ENCODE measurements around the gene PDPN.
"Not testable (repeated sequence)": the region's sequence is repeated elsewhere in the genome, so short reads cannot be mapped to it uniquely, and the experiment has no call there.

PDPN gene, protein sequence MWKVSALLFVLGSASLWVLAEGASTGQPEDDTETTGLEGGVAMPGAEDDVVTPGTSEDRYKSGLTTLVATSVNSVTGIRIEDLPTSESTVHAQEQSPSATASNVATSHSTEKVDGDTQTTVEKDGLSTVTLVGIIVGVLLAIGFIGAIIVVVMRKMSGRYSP

DNA sequence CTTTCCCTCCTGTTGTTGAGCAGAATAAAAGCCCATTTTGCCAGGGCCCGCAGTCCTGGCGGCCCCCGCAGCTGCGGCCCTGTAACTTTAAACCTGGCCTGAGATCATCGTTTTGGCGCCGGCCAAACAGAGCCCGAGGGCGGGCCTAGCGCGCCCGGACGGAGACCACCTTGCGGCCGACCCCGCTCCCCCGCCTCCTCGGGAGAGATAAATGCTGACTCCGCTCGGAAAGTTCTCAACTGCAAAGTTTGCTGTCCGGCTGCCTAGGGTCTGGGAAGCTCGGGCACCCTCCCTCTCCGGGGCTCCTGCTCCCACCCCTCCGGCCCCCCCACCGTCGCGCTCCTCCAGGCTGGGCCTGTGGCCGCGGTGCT, at the start of gene PDPN:
Gene PDPN (plus strand): TSS at position 238 of the 371 bp plus-strand sequence. CDS start 202 bp downstream, outside the sequence.
- no peak for DNase-seq

DNA sequence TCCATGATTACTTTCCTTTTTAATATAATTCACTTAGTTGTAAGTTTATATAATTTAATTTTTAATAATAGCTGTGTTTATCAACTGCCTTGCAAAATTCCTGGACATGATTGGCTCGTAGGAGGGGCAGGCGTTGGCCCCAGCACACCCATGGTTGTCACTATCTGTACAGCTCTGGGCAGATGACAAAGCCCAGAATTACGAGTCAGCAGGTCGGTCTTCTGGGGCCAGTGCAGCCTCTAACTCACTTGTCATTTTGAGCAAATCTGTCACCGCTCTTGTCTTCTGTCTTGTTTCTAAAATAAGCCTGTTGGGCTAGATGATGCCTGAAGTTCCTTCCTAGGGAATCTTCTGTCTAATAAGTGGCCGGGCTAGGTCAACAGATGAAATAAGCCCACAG, 48.4 kb upstream of the PDPN start:
- no peak for DNase-seq

DNA sequence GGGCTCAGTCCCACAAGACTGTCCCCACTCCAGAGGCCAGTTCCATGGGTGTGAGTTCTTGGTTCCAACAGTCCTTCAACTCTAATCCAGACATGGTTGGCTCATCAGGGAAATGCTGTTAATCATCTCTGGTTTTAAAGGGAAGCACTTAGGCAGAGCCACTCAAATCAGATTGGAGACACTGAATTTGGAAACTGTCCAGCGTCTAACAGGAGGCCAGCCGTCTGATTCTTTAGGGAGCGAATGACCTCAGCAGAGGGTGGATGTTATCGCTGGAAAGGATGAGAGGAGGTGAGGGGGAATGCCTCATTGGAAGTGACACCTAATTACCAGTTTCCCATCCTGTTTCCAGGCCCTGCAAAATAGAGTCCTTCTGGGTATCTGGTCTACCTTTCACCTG, 47.1 kb upstream of the PDPN start:
- no peak for DNase-seq

DNA sequence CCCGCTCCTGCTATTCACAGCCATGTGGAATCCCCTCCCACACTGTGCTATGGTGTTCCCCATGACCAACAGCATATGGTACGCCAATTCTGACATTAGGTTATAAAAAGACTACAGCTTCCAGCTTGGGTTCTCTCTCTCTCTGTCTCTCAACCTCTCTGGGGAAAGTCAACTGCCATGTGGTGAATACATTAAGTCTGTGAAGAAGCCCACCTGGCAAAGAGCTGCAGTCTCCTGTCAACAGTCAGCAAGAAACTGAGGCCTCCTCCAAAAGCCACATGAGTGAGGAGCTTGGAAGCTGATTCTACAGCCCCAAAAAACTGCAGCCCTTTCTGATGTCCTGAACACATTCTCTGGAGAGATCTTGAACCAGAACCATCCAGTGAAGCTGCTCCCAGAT, 44.8 kb upstream of the PDPN start:
- DNase-seq = no peak

DNA sequence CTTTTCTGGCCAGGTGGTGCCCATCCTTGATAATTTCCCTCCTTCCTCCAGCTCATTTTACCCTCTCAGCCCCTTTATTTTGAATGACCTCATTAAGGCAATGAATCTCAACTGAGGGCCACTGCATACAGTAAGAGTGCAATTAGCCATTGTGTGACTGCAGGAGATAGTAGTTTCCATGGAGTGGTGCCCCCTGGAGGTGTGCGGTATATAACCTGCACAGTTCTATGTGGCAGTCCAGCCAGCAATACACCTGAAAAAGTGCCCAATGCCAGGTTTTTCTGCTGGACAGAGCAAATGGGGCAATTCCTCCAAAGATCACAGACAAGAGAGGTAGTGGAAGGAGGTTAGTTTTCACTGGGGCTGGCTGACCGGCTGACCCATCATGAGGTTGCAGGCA, 43.9 kb upstream of the PDPN start:
- no peak for DNase-seq

DNA sequence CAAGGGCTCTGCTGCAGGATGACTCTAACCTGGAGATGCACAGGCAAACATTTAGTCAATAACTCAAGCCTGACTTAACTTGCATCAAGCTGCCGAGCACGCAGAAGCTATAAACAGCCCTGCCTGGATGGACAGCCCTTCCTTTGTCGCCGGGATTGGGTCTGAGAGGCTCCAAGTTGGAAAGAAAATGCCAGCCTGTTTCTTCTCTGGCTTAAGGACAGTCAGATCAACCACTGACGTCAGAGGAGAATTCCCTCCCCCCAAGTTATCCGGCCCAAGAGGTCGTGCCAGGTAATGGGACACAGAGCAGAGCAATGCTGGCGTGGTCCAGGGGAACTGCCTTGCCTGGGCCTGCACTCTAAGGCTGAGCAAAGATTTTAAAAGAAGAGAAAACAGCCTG, 42.8 kb upstream of the PDPN start:
- no peak for DNase-seq

DNA sequence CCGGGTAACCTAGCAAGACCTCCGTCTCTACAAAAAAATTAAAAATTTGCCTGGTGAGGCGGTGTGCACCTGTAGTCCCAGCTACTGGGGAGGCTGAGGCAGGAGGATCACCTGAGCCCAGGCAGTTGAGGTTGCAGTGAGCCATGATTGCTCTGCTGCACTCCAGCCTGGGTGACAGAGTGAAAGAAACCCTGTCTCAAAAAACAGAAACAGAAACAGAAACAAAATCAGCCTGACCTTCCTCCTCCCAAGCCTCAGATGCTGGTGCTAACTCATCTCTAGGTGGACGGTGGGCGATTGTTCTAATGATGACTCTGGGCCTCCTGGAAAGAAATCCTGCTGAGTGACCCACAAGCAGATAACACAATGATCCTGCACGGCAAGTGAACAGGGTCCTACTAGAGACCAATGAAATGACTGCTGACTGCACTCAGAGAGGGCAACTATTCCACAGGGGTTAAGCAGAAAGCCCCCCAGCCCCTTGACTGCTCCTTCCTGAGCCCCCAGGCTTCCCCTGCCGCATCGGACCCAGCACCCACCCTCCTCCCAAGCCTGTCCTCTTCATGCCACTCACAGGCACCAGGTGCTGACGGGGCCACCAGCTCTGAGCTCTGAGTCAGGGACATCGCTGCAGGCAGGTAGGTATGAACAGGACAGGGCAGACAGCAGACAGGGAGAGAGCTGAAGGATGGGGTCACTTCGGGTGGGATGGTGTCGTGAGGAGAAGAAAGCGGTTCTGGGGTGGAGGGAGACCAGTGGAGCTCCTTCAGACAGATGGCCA, 42.0 kb upstream of the PDPN start:
- DNase-seq = no peak

DNA sequence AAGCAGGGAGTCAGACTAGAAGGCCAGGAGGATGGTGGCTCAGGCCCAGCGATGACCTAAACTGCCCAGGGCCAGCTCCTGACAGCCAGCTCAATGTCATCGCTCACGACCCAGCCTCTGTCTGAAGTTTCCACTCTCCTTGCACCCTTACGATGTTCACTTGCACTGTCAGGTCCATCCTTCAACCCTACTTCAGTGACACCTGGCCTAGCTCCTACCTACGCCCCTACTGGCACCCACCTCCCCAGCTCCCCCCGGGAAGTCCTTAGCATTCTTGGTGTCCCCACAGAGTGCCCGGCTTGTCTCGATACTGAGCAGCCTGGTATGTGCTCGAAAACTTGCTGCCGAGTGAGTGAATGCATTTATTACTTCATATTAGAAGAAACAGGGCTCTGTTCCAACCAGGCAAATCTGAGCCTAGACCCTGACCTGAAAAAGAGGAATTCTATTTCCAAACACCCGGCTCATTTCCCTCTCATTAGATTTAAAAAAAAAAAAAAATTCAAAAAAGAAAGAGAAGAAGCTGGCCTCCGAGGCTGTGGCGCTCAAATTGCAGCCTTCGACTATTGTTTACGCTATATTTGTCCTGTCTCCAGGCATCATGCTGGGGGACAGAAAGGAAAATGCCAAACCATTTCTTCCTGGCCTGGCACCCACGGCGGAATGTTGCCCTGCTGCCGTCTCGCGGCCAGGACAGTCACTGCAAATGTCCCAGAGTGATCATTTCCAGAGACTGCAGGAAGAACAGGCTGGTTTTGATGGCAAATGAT, 40.0 kb upstream of the PDPN start:
- DNase-seq = no peak

DNA sequence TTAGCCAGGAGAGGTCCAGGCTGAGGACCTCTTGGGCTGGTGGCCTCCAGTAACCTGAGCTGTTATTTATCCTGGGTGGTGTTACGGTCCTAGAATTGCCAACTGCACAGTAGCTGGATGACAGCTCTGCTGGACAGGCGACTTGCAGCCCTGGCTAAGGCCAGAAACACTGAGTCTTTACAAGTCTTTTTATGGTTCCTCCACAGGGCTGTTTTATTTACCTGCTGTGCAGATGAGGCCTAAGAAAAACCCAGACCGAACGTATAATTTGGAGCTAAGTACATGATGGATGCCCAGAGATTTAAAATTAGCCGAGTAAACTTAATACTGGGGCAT, 39.4 kb upstream of the PDPN start:
- DNase-seq = no peak

DNA sequence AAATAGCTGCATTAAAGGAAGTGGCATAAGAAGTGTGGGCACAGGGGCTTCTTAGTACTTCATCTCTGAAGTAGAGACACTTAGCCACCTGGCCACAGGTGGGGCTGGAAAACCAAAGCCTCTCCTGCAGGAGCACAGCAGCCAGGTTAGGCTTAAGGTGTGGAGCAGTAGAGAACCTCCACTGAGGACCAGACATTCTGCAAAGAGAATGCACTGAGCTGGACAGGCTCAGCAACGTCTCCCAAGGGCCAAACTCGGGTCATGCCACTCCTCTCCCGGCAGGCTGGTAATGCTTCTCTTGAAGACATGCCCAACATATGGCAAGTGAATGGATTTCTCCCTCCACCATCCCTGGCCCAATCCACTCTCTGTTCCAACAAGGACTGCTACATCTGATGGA, 36.8 kb upstream of the PDPN start:
- DNase-seq = no peak

DNA sequence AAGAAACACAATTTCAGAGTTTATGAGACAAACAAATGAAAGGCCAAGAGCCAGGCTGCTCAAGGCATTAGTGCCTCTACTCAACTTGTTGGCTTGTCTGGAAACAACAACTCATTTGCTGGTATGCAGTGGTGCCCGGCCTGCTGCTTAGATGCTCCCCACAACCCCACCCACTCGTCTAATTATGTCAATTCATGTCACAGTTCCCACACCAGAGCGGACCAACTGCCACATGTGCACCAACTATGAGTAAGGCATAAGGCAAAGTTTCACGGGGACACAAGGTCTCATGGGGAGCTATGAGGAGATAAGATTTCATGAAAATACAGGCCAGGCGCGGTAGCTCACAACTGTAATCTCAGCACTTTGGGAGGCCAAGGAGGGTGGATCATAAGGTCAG, 35.4 kb upstream of the PDPN start:
- DNase-seq = no peak

DNA sequence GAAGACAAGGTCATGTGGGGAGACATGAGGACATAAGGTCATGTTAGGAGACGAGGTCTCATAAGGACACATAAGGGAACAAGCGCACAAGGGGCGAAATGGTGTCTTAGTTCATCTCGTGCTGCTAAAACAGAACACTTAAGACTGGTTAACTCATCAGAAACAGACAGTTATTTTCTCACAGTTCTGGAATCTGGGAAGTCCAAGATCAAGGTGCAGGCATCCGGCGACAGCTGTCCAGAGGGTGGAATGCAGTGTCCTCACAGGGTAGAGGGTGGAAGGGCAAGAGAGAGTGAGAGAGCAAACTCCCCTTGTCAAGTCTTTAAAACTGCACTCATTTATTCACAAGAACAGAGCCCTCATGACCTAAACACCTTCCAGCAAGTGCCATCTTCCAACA, 34.6 kb upstream of the PDPN start:
- no peak for DNase-seq

DNA sequence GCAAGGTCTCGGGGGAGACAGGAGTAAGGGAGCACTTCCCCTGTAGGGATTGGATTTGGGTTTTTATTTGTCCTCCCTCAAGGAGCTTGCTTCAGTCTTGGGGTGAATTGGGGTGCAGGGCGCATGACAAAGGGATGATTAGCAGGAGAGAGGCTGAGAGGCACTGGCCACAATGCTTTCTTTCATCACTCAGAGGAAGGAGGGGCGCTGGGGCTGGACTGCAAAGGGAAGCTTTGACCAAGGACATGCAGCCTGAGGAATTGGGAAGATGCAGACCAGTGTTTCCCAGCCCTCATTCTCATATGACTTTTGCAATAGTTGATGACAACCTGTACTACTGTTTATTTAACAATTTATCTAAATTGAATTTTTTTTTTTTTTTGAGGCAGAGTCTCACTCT, 34.1 kb upstream of the PDPN start:
- DNase-seq = no peak

DNA sequence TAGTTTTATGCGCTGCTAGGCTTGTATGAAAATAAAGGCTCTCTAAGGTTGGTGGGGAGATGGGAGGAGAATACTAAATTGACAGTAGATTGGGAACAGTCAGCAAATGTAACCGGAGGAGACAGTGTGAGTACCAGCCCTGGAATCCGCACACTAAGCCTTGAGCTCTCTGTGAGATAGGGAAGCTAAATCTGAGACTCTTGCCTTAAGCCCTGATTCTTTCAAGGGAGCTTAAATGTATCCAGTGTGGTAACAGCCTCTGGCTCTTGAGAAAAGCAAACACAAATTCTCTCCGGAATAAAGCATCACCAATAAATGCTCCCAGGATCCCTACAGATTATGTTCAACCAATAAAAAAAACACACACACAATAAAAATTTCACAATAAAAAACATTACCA, 33.0 kb upstream of the PDPN start:
- no peak for DNase-seq

DNA sequence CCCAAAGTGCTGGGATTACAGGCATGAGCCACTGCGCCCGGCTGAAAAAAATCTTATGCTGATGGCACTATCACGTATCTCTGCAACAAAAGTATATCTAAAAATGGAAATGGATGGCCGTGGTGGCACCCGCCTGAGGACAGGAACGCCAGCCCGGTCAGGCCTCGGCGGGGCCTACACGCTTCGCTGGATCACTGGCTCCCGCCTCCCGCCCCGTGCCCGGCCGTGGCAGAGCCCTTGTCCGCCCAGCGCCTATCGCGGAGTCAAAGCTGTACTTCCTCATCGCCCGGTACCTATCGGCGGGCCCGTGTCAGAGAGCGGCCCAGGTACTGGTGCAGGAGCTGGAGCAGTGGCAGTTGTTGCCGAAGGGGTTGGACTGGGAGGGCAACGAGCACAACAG, 28.8 kb upstream of the PDPN start:
- no peak for DNase-seq

DNA sequence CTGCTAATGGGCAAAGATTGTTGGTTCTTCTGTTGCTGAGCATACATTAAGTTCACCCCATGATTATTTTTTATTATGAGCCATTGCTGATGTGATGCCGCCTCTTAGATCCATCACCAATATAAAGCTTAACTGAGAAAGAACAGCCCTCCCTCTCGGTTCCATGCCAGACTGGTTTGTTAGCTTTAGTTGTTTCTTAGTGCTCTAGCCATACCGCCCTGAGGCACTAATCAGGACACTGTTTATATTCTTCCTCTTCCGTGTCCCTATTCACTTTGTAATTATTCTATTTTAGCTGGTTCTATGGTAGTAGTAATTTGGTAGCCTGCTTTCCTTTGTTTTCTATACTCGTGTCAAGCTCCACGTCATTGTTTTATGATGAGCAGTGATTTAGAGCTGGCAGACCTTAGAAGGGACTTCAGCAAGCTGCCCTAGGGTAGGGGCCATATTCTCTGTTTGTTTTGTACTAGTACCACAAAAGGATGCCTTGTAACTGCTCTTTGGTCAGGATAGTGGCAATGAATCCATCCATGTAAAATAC, 27.3 kb upstream of the PDPN start:
- no peak for DNase-seq

DNA sequence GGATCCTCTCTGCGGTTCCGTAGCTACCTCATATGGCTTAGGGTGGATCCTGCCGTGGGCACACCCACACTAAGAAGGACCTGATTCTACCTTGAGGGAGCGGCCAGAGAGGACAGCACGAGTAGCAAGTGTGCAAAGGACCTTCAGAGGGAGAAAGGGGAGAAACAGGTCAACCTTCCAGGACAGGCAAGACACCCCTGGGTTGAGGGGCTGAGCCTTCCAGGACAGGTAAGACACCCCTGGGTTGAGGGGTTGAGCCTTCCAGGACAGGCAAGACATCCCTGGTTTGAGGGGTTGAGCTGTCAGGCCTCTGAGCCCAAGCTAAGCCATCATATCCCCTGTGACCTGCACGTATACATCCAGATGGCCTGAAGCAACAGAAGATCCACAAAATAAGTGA, 23.1 kb upstream of the PDPN start:
- no peak for DNase-seq

DNA sequence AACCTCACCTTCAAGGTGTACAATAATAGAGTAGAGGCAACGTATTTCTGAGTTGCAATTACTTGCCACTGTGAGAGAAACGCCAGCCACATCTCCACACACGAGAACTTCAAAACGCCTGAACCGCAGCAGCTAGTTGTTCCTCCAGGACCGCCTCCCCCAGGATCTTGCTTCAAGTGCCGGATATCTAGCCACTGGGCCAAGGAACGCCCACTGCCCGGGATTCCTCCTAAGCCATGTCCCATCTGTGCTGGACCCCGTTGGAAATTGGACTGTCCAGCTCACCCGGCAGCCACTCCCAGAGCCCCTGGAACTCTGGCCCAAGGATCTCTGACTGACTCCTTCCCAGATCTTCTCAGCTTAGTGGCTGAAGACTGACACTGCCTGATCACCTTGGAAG, 20.7 kb upstream of the PDPN start:
- DNase-seq = not testable (repeated sequence)

DNA sequence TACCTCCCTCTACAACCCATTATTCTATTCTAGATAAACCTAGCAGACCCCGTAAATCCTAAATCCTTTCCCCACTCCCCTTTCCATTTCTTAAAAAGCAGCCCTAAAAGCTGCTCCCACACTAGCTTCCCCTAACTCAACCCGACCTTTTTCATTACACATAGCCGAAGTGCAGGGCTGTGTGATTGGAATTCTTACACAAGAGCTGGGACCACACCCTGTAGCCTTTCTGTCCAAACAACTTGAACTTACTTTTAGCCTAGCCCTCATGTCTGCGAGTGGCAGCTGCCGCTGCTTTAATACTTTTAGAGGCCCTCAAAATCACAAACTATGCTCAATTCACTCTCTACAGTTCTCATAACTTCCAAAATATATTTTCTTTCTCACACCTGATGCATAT, 19.6 kb upstream of the PDPN start:
- DNase-seq = no peak

DNA sequence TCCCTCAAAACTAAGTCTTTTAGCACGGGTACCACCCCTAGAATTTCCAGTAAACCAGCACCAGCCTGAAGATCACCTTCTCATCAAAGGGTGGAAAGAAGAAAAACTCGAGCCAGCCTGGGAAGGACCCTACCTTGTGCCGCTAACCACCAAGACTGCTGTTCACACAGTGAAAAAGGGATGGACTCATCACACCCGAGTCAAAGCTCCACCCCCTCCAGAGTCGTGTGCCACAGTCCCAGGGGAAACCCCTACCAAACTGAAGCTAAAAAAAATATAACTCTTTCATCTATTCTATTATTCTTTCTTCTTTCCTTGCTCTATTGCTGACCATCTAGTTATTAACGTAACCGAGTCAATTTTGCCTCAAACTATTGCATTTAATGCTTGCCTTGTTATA, 13.2 kb upstream of the PDPN start:
- not testable (repeated sequence) for DNase-seq

DNA sequence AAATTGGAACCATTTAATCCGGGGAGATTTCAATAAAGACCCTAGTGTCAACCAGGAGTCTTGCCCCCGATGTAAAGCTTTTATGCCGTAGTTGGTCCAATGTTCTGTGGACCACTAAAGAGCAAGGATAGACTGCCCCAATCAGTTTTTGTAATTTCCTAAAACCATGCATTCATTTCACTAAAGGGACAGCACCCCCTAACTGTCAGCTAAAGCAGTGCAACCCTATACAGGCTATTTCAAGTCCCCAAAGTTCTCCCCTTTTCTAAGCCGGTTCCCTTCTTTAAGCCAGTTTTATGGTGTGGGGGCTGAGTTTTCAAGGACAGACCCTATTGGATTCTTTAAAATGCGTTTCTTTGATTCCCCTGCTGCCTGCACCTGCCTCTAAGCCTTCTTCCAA, 12.7 kb upstream of the PDPN start:
- DNase-seq = no peak

DNA sequence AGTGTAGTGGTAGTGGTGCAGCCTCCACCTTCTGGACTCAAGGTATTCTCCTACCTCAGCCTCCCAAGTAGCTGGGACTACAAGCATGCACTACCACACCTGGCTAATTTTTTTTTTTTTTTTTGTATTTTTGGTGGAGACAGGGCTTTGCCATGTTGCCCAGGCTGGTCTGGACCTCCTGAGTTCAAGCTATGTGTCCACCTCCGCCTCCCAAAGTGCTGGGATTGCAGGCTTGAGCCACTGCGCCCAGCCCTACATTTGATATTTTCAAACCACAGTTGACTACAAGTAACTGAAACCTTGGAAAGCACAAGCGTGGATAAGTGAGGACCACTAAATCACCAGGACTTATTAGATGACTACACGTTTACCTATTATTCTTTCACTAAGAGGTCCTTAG, 10.0 kb upstream of the PDPN start:
- no peak for DNase-seq

DNA sequence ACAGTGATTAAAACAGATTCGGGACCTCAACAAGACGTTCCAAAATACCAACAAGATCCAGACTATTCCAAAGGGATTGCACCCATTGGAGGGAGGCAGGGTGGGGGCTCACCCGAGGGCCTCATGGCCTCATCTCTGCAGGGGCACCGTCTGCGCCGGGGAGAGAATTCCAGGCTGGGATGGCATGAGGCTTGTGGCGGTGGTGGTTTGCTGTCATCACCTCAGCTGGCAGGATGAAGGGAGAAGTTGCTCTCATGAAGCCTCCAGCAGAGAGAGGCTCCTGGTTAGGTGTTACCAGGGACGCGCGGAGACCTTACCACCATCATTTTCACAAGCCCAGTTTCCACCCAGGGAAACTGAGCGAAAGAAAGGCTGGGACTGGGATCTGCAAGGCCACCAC, 6.7 kb upstream of the PDPN start:
- DNase-seq = no peak

DNA sequence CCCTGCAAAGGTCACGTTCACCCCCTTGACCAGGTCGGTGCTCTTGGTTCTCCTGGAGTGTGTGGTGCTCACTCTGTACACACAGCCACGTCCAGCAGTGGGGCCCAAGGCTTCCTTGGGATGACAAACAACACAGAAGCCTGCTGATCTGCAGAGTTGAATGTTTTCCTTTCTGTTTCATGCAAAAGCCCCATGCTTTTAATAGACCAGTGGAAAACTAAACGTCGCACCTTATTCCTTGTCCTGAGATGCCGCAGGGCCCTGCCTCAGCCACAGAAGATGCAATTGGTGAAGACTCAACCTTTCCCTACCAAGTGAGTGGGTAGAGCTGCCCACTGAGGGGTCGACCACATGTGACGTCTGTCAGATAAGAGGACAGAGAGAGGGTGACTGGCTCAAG, 5.8 kb upstream of the PDPN start:
- DNase-seq = no peak

Data from NCI-H1092 treated with DMSO at 0.1 percent for 48 hours (cell line).